DND-41 (cell line): Measurements from ENCODE around the gene CCDC13.

ENCODE experiments used
- CTCF ChIP-seq: IDR thresholded peaks from 2 replicates; pipeline ENCODE4 v1.5.1; 2012; ENCODE audit warnings: borderline replicate concordance, low read length, moderate library complexity, mild to moderate bottlenecking; ENCODE audit not compliant: poor library complexity, severe bottlenecking; ENCODE audit errors: extremely low read depth
- EZH2 ChIP-seq: IDR thresholded peaks from 3 replicates; pipeline ENCODE4 v1.6.1; 2012; ENCODE audit warnings: borderline replicate concordance, low read depth, mild to moderate bottlenecking, moderate library complexity, low read length, inconsistent platforms; ENCODE audit not compliant: severe bottlenecking

GRCh38 chr3:42803414-42804105 lies 30.5 kb upstream of the CCDC13 start:
- TF ChIP-seq EZH2 = no peak
- peak; percentile 1 for TF ChIP-seq CTCF
